Fibroblast of skin of abdomen (primary cell): ENCODE measurements around the gene BPIFB3.

Source experiments
- DNase-seq: peaks from one replicate; pipeline ENCODE4 v3.0.0-alpha.2; 2013

Gene BPIFB3

DNA sequence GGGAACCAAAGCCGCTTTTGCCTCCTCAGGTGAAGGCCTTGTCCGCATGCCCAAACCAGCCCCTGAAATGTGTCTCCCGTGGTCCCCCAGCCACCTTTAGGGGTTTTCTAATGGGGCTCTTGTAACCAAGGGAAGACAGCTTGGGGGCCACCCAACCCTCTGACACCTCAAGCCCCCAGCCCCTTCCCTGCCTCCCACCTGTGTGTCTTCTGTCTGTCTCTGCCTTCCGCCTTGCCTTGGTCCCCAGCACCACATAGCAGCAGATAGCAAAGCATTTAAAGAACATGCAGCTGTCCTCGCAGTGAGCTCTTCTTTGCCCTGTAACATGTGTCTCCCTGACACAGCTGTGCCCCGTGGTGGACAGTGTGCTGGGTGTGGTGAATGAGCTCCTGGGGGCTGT is 9.6 kb downstream of the BPIFB3 start:
- DNase-seq, result no peak

GRCh38 chr20:33064572-33065287 is 11.0 kb downstream of the BPIFB3 start:
- DNase-seq, result no peak

DNA sequence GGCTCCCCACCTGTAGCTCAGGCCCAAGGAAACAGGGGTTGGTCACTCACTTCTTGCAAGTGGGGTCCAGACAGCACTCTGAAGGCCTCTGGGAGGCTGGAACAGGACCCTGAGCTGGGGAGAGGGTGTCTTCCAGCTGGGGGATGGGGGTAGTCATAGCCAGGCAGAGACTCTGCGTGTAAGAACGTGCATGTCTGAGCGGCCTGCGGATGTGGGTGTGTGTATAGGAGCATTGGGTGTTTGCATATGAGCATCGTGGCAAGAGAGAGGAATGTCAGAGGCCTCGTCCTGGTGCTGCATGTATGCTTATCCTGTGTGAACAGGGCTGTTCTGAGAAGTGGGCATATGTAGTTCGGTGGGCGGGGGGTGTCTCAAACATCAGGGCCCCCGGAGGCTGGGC is 12.1 kb downstream of the BPIFB3 start:
- DNase-seq, result no peak

GRCh38 chr20:33067806-33068205 is 14.1 kb downstream of the BPIFB3 start:
- no peak for DNase-seq

DNA sequence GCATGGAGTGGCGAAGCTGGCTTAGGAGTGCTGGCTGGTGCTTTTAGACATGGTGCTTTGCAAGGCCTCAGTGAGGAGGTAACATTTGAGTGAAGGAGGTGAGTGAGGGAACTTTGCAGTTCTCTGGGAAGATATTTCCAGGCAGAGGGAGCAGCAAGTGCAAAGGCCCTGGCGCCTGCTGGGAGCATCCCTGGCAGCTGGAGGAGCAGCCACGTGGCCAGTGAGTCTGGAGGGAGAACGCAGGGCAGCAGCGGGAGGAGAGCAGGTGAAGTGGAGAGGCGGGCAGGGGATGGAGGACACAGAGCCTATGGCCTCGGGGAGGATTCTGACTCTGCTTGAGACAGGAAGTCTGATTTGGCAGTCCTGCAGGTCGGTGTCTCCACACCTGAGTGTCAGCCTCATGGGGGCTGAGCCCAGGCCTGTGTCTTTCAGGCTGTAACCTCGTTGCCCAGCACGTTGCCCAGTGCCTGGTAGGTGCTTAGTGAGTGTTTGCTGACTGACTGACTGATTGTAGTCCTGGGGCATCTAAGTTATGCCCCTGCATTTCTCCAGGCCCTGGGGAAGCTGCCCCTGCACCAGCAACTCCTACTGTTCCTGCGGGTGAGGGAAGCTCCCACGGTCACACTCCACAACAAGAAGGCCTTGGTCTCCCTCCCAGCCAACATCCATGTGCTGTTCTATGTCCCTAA is 14.7 kb downstream of the BPIFB3 start:
- no peak for DNase-seq

DNA sequence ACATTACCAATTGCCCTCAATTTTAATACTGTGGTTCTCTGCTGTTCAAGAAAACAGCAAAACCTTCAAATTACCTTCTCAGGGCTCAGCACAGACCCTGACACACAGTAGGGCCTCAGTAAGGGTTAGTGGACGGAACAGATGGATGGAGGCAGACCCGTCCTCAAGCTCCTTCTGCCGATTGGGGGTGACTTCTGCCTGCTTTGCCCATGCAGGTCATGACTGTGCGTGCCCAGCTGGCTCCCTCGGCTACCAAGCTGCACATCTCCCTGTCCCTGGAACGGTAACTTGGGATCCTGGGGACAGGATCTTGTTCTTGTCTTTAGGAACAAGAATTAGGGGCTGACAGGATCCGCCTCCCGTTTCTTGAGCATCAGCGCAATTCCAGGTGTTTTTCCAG is 16.0 kb downstream of the BPIFB3 start:
- no peak for DNase-seq

DNA sequence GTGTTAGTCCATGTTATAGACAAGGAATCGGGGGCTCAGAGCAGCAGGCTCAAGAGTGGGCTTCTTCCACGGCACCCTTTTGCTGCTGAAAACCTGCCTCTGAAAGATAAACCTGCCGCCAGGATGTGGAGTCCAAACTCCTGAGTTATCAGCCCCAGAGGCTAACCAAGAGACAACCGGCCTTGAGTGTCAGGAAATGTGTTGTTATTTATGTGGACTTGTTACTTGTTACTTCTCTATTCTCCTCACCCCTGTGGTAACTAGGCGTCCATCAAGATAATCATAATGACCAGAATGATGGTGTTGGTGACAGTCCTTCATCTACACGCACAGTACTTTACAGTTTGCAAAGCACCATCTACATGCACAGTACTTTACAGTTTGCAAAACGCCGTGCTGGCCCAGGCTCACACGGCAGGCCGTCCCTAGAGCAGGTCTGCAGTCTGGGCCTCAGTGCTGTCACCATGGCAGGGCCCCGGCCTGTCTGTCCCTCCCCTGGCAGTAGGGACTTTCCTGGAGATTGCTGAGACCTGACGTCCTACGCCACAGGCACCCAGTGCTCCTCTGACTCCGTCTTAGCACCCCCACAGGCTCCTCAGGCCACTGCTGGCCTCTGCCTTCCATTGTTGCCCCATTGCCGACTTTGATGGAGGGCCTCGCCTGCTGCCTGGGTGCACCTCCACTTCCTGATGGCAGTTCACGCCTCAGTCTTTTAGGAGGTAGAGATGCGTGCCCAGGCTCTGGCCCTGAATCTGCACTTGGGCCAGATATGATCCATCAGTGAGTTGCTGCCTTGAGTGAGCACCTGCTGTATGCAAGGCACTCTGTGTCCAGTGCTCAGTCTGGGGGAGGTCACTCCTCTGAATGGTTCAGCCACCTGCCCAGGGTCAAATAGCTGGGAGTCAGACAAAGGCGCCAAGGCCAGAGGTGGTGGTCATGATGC is 16.7 kb downstream of the BPIFB3 start:
- DNase-seq, result no peak

- no peak for DNase-seq
Measured at GRCh38 chr20:33071198-33071597, 17.5 kb downstream of the BPIFB3 start.

- DNase-seq, result no peak
Measured at GRCh38 chr20:33072362-33072761, 18.7 kb downstream of the BPIFB3 start.

DNA sequence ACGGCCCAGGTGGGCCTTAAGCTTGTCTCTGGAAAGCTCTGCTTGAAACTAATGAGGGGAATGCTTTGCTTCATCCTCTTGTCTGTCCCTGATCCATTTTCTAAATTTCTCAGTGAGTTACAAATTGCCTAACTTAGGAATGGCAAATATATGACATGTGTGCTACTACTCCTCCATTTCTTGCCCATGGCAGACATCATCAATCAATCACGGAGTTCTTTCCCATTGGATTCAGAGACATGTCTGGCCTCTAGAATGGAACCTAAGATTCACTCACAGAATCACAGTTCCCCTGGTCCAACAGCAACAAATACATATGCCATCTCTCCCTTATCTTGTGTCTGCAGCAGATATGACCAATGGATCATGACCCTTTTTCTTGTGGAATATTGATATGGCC is 19.1 kb downstream of the BPIFB3 start:
- no peak for DNase-seq

- DNase-seq, result no peak
Measured at GRCh38 chr20:33074675-33075074, 21.0 kb downstream of the BPIFB3 start.

DNA sequence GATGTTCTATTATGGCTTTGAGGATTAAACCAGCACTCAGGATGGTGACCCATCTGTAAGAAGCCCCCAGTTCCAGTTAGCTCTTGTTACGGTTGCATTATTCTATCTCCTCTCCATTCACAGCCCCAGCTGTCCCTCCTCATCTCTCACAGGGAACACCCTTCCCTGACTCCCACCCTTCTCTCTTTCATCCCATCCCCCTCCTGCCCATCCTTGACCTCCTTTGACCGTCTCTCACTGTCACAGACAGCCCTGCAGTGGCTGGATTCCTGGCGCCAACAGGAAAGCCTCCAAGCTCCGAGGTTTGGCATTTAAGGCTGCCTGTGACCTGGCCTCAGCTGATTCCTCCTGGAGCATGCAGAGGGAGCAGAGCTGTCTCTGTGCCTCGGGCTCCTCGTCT is 21.6 kb downstream of the BPIFB3 start:
- no peak for DNase-seq

GRCh38 chr20:33076662-33077372 is 23.1 kb downstream of the BPIFB3 start:
- no peak for DNase-seq

GRCh38 chr20:33079259-33079658 is 25.6 kb downstream of the BPIFB3 start, which contains the start of gene BPIFB4:
BPIFB4 (plus strand) TSS chr20:33079643; CDS start chr20:33081527, 1,884 bp downstream.
- peak; percentile 70 for DNase-seq

DNA sequence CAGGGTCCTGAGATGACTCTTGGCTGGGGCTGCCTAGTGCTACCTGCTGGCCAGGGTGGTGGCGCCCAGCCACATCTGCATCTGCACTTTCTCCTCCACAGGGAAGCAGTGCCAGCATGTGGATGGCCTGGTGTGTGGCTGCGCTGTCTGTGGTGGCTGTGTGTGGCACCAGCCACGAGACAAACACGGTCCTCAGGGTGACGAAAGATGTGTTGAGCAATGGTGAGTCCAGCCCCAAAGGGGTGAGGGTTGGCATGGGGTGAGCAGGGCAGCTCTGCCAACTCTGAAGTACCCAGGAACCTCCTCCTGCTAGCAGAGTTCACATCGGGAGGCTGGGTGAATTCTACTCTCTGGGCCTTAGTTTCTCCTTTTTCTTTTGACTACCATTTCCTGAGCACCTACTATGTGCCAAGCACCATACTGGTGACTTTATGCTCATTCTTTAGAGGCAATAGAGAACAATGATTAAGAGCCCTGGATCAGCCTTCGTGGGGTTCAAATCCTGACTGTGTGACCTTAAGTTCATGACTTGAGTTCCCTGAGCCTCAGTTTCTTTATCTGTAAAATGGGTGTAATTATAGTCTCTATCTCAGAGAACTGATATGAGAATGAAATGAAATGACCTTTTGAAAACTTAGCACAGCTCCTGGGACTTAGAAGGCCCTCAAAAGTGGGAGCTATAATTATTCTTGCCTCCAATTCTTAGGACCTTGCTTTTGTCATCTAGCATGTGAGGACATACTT is 27.9 kb downstream of the BPIFB3 start:
- no peak for DNase-seq

DNA sequence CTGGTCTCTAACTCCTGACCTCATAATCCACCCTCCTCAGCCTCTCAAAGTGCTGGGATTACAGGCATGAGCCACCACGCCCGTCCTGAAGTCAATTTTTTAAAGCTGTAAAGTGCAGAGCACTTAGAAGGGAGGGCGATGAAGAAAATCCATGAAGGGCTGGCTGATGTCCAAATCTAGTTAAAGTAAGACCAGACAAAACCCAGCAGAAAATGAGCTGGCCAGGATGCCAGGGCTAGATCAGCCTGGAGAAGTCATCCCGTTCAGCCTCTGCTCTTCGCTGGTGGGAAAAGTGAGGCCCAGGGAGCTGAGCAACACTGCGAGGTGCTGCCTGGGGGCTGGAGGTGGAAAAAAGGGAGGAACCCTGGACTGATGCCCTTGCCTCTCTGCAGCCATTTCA is 28.8 kb downstream of the BPIFB3 start:
- no peak for DNase-seq

DNA sequence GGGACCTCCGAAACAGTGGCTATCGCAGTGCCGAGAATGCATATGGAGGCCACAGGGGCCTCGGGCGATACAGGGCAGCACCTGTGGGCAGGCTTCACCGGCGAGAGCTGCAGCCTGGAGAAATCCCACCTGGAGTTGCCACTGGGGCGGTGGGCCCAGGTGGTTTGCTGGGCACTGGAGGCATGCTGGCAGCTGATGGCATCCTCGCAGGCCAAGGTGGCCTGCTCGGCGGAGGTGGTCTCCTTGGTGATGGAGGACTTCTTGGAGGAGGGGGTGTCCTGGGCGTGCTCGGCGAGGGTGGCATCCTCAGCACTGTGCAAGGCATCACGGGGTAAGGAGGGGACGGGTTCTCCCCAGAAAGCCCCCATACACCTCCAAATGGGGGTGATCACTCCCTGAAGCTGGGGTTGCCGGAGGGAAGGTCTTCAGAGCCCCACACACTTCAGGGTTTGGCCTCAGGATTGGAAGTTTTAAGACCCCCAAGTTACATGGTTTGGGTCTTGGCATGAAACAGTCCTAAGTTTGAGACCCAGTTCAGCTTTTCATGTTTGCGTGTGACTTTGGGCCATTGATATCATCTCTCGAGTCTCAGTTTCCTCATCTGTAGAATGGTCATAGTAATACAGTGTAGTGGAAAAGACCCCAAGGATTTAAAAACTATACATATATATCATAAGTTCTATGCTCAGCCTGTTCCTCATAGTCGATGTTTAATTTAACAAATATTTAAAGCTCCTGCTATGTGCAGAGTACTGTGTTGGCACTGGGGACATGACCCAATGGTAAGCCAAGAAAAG is 30.0 kb downstream of the BPIFB3 start:
- DNase-seq, result no peak

- no peak for DNase-seq
Measured at GRCh38 chr20:33084722-33085121, 31.0 kb downstream of the BPIFB3 start.

GRCh38 chr20:33086052-33086722 is 32.5 kb downstream of the BPIFB3 start:
- no peak for DNase-seq

DNA sequence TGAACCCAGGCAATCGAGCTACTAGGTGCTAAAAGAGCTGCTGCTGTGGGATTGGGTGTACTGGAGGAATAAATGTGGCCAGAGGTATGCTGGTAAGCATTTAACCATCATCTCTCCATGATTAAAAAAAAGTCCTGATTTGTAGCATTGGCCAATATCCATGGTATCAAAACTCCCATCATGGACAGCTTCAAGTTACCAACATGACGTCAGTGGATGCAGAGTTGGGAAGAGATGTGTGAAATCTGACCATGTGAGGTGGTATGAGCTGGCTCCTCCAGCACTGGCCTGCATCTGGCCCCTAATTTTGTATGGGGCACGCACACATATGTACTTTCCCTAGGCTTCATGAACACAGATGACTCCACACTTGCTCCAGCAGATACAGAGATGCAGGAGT is 37.4 kb downstream of the BPIFB3 start:
- DNase-seq, result no peak
